Raji (cell line): ENCODE results near the gene ATOSB.

ENCODE experiments used
- POLR2A ChIP-seq: IDR thresholded peaks from 2 replicates; pipeline ENCODE4 v1.6.1; 2011; ENCODE audit warnings: low read depth, low read length, control low read depth; ENCODE audit not compliant: insufficient read depth

Gene ATOSB

DNA sequence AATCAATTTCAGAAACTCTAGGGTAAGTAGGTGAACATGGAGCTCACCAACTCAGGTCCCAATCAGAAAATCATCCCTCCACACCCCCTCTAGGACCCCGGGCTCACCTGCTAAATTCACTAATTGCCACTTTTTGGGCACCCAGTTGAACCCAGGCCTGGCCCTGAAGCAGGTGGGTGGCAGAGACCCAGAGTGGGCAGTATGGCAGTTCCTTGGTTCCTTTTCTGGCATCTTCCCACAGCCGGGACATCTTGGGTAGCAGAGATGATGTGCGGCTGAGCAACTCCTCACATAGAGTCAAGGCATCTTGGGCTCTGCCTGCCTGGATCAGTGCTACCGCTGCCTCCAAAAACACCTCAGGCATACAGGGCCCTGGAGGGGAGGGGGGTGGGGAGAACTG is 40.3 kb downstream of the ATOSB start:
- TF ChIP-seq POLR2A = no peak

DNA sequence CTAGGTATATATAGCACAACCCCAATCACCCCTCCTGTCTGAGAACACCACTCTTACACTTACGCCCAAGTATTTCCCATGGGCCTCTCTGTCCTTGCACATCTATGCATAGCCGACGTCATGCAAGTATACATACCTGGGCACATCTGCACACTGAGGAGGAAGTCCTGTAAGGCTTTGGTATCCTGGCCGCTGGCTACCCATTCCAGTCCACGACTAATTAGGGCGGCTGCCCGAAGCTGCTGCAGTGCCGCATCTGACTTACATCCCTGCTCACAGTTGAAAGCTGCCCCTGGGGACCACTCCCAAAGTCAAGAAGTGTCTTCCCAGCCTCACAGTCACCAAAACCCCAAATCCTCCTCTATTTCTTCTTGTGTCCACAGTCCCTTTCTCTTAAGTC is 40.9 kb downstream of the ATOSB start:
- no peak for TF ChIP-seq POLR2A

DNA sequence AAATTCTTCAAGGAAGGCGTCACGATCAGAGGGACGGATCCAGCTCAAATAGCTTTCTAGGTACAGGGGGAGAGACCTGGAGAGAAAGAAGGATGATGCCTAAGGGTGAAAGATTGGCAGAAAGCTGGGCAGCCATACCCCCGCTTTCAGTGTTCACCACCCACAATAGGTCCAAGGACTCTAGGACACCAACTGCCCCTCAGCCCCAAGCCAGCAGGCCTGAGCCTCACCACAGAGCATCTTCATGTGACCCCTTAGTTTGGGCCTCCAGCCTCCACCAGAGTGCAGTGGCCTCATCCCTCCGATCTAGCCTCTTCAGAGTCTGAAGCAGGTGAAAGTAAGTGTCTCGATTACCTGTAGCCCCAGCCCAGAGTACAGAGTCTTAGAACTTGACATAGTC is 41.5 kb downstream of the ATOSB start:
- no peak for TF ChIP-seq POLR2A

GRCh38 chr9:35073279-35073612 is 42.4 kb downstream of the ATOSB start:
- no peak for TF ChIP-seq POLR2A

- TF ChIP-seq POLR2A = peak; percentile 96
These were observed 43.0 kb downstream of the ATOSB start, which contains the start of gene VCP for GRCh38 chr9:35072461-35073278. Gene VCP (minus strand): TSS chr9:35072625. CDS start chr9:35072353, 272 bp downstream.

DNA sequence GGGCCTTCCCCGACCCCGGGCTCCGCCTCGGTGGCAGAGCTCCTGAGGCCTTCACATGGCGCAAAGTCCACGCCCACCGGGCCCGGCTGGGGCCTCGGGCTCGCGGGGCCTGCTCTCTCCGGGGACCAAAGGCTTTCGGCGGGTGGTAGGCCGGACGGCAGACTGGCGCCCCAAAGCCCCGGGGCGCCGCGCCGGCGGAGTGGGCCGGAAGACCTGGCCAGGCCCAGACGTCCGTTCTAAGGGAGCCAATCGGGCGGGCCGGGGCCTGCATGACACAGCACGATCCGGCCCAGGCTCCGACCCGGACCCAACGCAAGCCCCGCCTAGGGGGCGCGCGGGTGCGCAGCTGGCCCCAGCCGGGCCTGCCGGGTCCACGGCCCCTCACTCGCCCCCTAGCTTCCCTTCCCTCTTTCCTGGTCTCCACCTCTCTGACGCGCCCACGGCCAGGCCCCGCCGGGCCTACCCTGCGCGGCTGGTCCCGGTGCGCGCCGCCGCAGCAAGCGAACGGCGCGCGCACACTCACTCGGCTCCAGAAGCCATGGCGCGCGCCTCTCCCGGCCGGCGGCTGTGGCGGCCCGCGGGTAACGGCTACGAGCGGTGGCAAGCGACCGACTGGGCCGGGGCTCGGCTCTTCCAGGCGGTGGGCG is 43.7 kb downstream of the ATOSB start:
- no peak for TF ChIP-seq POLR2A

DNA sequence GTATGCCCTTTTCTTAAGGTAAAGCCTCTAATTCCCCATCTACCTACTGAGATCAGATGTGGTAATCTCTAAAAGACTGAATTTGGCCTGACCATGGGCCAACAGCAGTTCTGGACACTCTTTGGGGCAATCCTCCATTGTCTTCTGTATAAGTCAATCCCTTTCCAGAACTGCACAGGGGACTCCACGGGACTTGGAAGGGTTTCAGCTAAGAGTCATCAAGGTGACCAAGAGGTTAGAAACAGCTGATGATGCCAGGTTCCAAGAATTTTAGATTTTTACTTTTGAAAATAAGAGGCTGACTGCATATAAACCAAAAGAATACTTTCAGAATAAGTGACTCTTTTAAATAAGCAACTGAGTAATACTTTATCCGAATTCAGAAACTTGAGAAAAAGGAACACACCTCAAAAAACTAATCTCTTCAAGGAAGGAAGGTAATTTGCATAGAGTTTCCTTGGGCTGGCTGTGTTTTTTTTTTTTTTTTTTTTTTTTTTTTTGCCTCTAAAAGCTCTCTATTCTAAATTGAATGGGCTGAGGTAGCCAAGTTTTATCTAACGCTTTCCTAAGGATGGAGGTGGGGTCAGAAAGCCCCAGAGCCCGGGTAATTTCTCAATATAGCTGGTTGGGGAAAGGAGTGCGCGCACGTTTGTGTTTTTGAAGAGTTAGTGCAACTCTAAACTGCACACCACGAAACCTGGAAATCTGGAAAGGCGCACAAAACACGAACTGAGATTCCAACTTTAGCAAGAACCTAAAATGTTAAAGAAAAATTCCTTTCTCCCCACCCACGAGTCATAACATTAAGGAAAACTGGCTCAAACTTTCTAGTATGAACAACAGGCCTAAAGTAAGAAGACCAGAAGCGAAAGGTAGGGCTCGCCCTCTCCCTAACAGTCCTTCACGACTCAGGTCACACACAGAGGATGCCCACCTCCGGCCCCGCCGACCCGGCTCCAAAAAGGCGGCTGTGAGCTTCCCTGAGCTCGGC is 44.5 kb downstream of the ATOSB start:
- no peak for TF ChIP-seq POLR2A

GRCh38 chr9:35069020-35069419 is 46.6 kb downstream of the ATOSB start:
- no peak for TF ChIP-seq POLR2A

DNA sequence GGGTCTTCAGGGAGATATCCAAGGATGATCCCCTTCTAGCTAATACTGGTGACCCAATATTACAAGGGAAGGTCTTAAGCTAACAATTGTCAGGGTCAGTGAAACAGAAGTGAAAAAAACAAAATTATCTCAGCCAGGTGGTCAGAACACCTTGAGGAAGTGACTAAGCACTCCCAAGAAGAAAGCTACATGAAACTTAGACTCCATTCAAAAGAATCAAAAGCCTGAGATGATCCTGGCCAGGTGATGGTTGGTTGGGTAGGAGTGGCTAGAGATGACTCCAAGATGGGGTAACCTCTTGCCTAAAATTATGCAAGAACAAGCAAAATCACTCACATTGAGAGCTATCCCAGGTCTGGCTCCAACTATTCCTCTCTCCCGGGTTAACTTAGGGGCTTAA is 48.6 kb downstream of the ATOSB start:
- no peak for TF ChIP-seq POLR2A

- no peak for TF ChIP-seq POLR2A
These were observed 55.0 kb downstream of the ATOSB start for GRCh38 chr9:35060548-35061207.

GRCh38 chr9:35059438-35059837 is 56.2 kb downstream of the ATOSB start:
- no peak for TF ChIP-seq POLR2A

DNA sequence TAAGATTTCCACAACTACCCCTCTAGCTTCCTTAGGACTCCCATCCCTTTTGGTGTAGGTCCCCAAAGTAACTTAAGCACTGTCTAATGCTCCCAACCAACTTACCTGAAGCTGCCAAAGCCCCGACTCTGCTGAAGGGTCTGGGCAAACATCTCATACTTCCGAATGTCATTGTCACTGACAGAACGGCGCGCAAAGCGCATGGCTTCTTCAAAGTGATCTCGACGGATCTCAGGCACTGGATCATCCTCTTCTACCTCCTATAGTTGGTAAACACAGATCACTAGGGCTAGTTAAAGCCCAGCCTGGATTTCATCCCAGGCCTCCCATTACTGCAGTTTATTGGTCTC is 58.4 kb downstream of the ATOSB start:
- TF ChIP-seq POLR2A = no peak

DNA sequence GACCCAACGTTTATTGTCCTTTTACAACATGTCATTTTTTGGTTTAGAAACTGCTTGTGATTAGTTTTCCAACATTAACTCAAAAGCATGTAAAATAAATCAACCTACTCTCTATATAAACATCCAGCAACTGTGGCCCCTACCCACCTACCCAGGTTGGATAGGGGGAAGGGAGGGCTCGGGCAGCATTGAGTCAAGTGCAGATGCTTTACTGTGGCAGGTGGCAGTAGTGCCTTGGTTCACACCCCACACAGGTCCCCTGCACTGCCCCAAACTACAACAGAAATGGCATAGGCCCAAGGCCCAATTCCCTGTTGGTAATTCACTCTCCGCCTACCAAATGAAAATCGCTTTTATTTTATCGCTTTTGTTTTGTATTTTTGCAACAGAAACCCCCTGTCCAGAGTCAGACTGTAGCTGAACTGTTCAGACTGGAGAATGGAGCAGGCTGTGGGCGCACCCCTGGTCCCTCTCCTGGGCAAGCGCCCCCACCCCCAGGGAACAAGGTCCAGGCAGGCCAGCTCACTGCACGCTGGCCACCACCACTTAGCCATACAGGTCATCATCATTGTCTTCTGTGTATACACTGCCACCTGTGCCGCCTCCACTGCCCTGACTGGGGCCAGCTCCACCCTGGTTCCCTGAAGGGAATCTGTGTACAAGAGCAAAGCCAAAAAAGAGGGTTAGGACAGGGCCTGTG is 58.9 kb downstream of the ATOSB start:
- TF ChIP-seq POLR2A = no peak

DNA sequence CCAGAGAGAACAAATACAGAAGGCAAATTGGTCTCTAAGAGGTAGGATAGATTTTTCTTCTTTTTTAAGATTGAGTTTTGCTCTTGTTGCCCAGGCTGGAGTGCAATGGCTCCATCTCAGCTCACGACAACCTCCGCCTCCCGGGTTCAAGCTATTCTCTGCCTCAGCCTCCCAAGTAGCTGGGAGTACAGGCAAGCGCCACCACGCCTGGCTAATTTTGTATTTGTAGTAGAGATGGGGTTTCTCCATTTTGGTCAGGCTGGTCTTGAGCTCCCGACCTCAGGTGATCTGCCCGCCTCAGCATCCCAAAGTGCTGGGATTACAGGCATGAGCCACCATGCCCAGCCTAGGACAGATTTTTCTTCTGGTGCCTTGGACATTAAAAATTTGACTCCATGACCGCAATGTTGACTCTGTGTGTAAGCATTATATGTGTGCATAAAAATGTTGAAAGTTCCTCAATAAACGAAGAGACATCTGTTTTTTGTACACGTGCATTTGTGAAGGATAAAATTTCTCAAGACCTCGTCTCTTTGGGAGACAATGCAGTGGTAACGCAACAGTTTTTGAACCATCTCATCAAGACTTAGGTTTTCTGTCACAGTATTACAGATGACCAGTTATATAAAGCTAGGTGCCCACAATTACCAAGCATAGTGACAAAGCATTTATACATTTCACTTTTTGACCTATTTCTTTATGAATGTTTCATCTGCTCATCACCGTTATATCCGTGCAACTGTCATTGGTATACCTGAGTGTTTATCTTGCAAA is 60.6 kb downstream of the ATOSB start:
- TF ChIP-seq POLR2A = no peak
